Lower leg skin (tissue), 4 donors: ENCODE data around the gene TMEM256. TPM values are rescaled to one million over a fixed set of nuclear protein-coding genes. Genes with fewer than 3 reads are reported as not detected.

ENCODE experiments used
- DNase-seq, 2 donors: peaks; one replicate each; pipeline ENCODE4 v3.0.0-alpha.2; 2019; ENCODE audit warnings: low spot score in 2 of 2
- H3K4me3 ChIP-seq: fragments of 200-600 bp; sonication (generic); 2 replicates; pipeline ENCODE4 v1.5.1; 2017; ENCODE audit warnings: mild to moderate bottlenecking, low read depth; ENCODE audit not compliant: poor library complexity, severe bottlenecking
- POLR2A ChIP-seq, 2 donors: fragments of 450-650 bp; IDR thresholded peaks; one replicate each; pipeline ENCODE4 v1.6.1; 2016 to 2017; ENCODE audit warnings: antibody characterized with exemption in 2 of 2, mild to moderate bottlenecking in 1 of 2, moderate library complexity in 1 of 2
- WGBS, 2 donors: methylation state at CpG; one replicate each; pipeline ENCODE4 v1.1.5; 2018; 5-methylcytosine and 5-hydroxymethylcytosine counted together
- intact Hi-C: fragments of 100-400 bp; cut with DNase I; formaldehyde crosslinking; loops from one replicate; pipeline ENCODE4 v1.15.0; 2023; ENCODE audit warnings: low total_unique reads
- total RNA-seq, 4 donors: library from RNA; depleted of rRNA; stranded (reverse); fragments of >200 nt; gene quantifications; one replicate each; pipeline ENCODE4 v1.1.0, GENCODE V29; 2016
- TF ChIP-seq, protein P1 (sequence below), 3 donors: fragments of 450-650 bp; IDR thresholded peaks; one replicate each; pipeline ENCODE4 v1.5.1; 2016; ENCODE audit warnings: antibody characterized with exemption in 3 of 3, mild to moderate bottlenecking in 3 of 3, moderate library complexity in 2 of 3

TMEM256 gene
- total RNA-seq, 4 donors from 2014 or later, result 56.1 to 90.8 (median 65.5) TPM

DNA sequence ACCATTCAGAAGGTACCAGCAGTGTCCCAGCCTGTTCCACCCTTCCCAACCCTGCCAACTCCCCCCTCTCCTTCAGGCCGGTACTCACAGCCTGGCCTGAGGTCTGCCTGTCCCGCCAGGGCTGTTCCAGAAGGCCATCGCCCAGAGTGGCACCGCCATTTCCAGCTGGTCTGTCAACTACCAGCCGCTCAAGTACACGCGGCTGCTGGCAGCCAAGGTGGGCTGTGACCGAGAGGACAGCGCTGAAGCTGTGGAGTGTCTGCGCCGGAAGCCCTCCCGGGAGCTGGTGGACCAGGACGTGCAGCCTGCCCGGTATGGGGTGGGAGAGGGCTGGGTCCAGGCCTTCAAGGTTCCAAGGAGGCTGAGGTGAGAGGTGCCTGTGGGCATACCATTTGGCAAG, 10.9 kb upstream of the TMEM256 start:
- no peak for DNase-seq
- TF ChIP-seq, protein P1, sequence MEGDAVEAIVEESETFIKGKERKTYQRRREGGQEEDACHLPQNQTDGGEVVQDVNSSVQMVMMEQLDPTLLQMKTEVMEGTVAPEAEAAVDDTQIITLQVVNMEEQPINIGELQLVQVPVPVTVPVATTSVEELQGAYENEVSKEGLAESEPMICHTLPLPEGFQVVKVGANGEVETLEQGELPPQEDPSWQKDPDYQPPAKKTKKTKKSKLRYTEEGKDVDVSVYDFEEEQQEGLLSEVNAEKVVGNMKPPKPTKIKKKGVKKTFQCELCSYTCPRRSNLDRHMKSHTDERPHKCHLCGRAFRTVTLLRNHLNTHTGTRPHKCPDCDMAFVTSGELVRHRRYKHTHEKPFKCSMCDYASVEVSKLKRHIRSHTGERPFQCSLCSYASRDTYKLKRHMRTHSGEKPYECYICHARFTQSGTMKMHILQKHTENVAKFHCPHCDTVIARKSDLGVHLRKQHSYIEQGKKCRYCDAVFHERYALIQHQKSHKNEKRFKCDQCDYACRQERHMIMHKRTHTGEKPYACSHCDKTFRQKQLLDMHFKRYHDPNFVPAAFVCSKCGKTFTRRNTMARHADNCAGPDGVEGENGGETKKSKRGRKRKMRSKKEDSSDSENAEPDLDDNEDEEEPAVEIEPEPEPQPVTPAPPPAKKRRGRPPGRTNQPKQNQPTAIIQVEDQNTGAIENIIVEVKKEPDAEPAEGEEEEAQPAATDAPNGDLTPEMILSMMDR (IDR thresholded peaks at IDR 0.05), result no peak
- no peak for TF ChIP-seq POLR2A (IDR thresholded peaks at IDR 0.05)
- H3K4me3 ChIP-seq, result no peak overlapping the region
- intact Hi-C loops, result no loop called here
- 84 to 88% methylated on average over 14 of the region's 14 CpGs for WGBS, 2 donors

DNA sequence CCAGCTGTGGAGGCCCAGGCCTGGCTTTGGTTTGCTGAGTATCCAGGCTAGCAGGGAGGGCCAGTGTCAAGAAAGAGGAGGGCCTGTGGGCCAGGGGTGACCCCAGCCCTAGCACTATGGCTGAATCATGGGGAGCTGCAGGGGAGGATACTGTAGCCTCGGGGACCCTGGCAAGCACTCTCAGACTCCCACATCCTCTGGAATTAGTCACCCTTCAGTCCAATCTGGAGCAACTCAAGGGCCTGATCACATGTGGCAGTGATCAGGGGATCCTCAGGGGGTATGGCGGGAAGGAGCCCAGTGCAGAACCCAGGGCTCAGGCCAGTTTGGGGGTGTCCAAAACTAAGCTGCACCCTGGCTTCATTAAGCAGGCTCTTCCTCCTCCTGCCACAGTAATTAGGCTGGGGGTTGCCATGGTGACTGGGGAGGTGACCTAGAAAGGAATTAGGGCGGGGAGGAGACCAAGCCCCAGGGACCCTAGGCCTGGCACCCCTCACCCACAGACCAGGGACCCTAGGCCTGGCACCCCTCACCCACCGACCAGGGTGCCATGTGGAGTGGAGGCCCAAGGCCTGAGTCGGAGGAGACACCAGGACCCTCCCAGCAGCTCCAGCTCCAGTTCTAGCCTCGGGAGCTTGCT, 9.6 kb upstream of the TMEM256 start:
- WGBS, 2 donors, result 61 to 62% methylated on average over 6 of the region's 6 CpGs
- H3K4me3 ChIP-seq, result no peak overlapping the region
- no peak for DNase-seq
- intact Hi-C loops, result no loop called here
- TF ChIP-seq, protein P1 (IDR thresholded peaks at IDR 0.05), result no peak
- no peak for TF ChIP-seq POLR2A (IDR thresholded peaks at IDR 0.05)

DNA sequence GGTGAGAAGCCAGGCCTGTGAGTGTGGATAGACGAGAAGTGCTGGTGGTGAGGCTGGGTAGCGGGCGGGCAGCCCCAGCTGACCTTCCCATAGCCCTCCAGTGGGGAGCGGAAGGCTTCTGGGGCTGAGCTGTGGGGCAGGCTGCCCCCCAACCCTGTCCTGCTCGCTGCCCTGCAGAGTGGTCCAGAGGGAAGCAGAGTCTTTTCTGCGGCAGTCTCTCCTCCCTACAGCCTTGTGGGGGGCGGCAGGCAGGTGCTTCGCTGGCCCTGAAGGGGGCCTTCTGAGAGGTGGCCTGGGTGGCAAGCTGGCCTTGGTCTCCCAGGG, 7.5 kb upstream of the TMEM256 start:
- intact Hi-C loops, result no loop called here
- no peak for DNase-seq
- WGBS, 2 donors, result 89 to 96% methylated on average over 7 to 8 of the region's 8 CpGs
- H3K4me3 ChIP-seq, result no peak overlapping the region
- TF ChIP-seq POLR2A (IDR thresholded peaks at IDR 0.05), result no peak
- TF ChIP-seq, protein P1 (IDR thresholded peaks at IDR 0.05), result no peak

DNA sequence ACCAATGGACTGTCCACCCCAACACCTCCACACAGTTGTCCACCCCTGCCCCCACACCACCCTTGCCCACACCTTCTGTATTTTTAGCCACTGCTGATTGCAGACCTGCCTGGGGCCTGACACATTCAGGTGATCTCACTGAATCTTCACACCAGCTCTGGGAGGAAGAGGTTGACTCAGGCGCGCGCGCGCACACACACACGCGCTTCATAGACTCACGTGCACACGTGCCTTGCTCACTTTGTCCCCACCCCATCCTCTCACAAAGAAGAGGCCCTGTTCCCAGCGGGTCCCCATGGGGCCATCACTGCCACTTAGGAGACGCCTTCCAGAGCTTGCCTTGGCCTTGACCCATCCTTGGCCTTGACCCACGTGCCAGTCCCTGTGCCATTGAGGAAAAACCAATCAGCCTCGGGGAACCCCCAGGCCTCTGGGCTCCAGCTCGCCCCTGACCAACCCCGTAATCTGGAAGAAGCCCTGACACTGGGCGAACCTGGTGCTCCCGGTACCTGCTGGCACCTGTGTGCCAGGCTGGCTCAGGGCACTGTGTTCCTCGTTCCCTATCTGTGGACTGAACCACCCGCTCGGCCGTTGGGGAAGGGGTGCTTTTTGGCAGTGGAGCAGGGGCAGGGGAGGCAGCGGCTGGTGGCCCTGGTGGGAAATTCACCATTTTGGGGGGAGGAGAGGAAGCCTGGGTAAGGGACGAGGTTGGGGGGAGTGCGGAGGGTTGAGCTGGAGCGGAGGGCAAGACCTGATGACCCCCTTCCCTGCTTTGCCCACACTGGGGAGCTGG, 6.9 kb upstream of the TMEM256 start:
- TF ChIP-seq POLR2A (IDR thresholded peaks at IDR 0.05), result no peak
- TF ChIP-seq, protein P1 (IDR thresholded peaks at IDR 0.05), result no peak

DNA sequence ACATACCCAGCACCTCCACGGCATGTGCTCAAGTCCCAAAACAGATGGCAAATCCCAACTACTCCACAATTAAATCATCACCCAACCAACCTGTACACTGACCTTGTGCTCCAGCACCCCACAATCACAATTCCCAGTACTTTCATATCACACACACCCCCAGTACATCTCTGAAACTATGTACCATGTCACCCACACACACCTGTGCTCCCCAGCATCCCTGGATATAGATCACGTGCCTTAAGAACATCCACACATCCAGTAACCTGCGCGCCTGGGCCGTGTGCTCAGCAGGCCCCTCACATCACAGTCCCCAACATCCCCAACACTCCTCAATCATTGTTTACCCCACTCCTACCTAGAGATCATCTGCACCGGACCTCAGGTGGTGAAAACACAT, 5.8 kb upstream of the TMEM256 start:
- DNase-seq, result no peak
- WGBS, 2 donors, result 91 to 93% methylated on average over 6 of the region's 6 CpGs
- TF ChIP-seq POLR2A (IDR thresholded peaks at IDR 0.05), result no peak
- intact Hi-C loops, result no loop called here
- no peak overlapping the region for H3K4me3 ChIP-seq

More for the DNA sequence above, 6.9 kb upstream of the TMEM256 start:
- 87 to 89% methylated on average over 19 to 25 of the region's 25 CpGs for WGBS, 2 donors
- no peak for DNase-seq
- H3K4me3 ChIP-seq, result no peak overlapping the region
- intact Hi-C loops, result no loop called here

DNA sequence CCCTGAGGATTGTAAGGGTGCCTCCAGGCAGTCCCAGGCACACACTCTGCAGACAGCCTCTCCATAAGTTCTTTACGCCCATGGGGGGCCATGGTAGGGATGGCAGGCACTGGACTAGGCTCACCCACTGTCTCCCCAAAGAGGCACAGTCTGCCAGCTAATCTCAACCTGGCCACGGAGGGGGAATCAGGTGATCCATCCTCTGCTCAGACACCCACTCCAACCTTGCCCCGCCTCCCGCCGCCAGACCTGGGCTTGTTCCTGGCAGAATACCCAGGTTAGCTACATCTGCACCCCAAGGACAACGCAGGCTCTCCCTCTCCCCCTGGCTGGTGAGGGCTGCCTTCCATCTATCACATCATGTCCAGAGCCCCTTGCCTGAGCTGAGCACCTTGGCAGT, 5.0 kb upstream of the TMEM256 start:
- no peak for DNase-seq
- no peak overlapping the region for H3K4me3 ChIP-seq
- intact Hi-C loops, result no loop called here
- no peak for TF ChIP-seq POLR2A (IDR thresholded peaks at IDR 0.05)
- TF ChIP-seq, protein P1 (IDR thresholded peaks at IDR 0.05), result no peak
- 55% methylated on average over 6 of the region's 6 CpGs; no CpG with 5 or more reads in 1 of the 2 donors for WGBS, 2 donors
